RWPE1 (cell line): ENCODE results near the gene AP1S3.

Experiments
- CTCF ChIA-PET: fragments of 350-600 bp; sonication (Branson Sonifier 250); formaldehyde crosslinking; extraction: SDS; loops from one replicate; lab custom pipeline; 2021; lab: Yijun Ruan, JAX
- POLR2A ChIA-PET: fragments of 400-600 bp; formaldehyde crosslinking; extraction: SDS; loops from one replicate; lab custom pipeline; 2020; ENCODE audit warnings: antibody characterized with exemption; ENCODE audit not compliant: low non-redundant PET; lab: Yijun Ruan, JAX
- DNase-seq: peaks from one replicate; pipeline ENCODE4 v3.0.0; 2012; ENCODE audit warnings: low spot score
- H3K27ac ChIP-seq: fragments of 450-650 bp; 2 replicates; pipeline ENCODE4 v1.5.1; 2017
- TF ChIP-seq, protein P1 (sequence below): fragments of 450-650 bp; conservative IDR thresholded peaks from 2 replicates; pipeline ENCODE4 v1.5.1; 2017; ENCODE audit warnings: low read depth, mild to moderate bottlenecking

Gene AP1S3

DNA sequence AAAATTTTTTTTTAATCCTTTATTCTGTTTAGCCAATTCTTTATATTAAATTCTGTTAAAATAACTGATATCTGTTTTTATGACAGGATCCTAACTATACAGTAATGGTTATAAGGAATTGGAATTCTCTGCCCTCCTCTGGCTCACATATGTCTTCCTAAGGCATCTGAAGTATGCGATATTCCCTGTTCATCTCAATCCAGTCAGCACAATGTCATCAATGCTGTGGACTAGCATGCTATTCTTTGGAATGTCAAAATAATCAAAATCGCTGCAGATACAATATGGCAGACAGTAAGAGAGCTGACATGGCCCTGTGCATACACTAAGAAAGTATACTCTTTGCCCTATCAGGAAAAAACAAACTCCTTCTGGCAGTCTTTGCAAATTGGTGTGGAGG, 107.6 kb downstream of the AP1S3 start:
- ChIA-PET CTCF (interaction anchor here (0.7 kb wide), 1 partner anchor 49 kb away, joined by 4 read pairs; no protein-coding TSS in a partner anchor), POLR2A (no interaction called here)
- TF ChIP-seq, protein P1, sequence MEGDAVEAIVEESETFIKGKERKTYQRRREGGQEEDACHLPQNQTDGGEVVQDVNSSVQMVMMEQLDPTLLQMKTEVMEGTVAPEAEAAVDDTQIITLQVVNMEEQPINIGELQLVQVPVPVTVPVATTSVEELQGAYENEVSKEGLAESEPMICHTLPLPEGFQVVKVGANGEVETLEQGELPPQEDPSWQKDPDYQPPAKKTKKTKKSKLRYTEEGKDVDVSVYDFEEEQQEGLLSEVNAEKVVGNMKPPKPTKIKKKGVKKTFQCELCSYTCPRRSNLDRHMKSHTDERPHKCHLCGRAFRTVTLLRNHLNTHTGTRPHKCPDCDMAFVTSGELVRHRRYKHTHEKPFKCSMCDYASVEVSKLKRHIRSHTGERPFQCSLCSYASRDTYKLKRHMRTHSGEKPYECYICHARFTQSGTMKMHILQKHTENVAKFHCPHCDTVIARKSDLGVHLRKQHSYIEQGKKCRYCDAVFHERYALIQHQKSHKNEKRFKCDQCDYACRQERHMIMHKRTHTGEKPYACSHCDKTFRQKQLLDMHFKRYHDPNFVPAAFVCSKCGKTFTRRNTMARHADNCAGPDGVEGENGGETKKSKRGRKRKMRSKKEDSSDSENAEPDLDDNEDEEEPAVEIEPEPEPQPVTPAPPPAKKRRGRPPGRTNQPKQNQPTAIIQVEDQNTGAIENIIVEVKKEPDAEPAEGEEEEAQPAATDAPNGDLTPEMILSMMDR = no peak
- H3K27ac ChIP-seq = no peak overlapping the region
- no peak for DNase-seq

DNA sequence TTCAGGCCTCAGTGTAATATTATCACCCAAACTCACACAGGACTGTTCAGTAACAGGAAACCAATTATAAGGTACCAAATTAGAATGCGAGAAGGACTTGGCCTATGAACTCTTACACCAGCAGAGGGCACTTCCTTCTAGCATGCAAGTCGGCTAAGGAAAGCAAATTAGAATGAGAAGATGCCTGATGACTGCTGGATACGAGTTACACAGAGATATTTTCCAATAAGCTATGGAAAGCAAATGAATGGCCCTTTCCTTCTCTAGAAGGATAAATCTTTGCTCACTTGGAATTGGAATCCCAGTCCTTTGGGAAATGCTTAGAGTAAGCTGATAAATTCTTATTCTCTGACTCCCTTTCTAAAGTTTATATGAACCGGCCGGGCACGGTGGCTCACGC, 109.8 kb downstream of the AP1S3 start:
- ChIA-PET CTCF (interaction anchor here (0.6 to 1.5 kb wide), 6 partner anchors 8 to 72 kb away, joined by 3 to 4 read pairs (median 3); no protein-coding TSS in a partner anchor), POLR2A (interaction anchor here (0.5 kb wide), 1 partner anchor 51 kb away, joined by 3 read pairs; no protein-coding TSS in a partner anchor)
- TF ChIP-seq, protein P1 = peak; percentile 62
- DNase-seq = peak; percentile 44
- no peak overlapping the region for H3K27ac ChIP-seq

DNA sequence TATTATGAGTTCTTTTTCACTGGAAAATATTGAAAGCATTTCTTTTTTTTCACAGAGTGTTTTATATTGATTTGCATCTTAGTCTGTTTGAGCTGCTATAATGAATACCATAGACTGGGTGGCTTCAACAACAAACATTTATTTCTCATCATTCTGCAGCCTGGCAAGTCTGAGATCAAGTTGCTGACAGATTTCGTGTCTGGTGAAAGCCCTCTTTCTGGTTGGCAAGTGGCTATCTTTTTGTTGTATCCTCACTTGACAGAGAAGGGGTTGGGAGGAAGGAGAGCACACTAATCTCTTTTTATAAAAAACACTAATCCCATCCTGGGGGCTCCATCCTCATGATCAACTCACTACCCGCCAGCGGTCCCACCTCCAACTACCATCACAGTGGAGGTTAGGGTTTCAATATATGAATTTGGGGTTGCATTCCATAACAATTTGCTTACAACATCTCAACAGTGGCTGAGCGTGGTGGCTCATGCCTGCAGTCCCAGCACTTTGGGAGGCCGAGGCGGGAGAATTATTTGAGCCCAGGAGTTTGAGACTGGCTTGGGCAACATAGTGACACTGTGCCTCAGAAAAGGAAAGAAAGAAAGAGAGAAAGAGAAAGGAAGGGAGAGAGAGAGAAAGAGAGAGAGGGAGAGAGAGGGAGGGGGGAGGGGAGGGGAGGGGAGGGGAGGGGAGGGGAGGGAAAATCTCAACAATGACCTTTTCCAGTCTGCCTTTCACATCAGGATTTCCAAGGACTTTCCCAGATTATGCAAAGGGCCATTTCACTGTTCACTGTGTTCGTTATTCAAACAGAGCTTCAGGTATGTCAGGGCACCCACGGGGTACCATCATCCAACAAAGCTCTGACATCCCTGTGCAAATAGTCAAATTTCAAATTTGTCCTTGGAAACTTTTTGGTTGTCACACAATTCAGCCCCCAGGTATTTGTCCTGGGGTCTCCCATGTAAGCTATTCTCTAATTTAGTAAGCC, 111.1 kb downstream of the AP1S3 start:
- no peak for DNase-seq
- ChIA-PET CTCF (interaction anchor here (0.5 to 1.0 kb wide), 5 partner anchors 39 to 1398 kb away, joined by 3 to 6 read pairs (median 3); no protein-coding TSS in a partner anchor), POLR2A (interaction anchor here (0.6 kb wide), 1 partner anchor 52 kb away, joined by 6 read pairs; no protein-coding TSS in a partner anchor)
- TF ChIP-seq, protein P1 = no peak
- peak overlapping the region; percentile 72 for H3K27ac ChIP-seq

DNA sequence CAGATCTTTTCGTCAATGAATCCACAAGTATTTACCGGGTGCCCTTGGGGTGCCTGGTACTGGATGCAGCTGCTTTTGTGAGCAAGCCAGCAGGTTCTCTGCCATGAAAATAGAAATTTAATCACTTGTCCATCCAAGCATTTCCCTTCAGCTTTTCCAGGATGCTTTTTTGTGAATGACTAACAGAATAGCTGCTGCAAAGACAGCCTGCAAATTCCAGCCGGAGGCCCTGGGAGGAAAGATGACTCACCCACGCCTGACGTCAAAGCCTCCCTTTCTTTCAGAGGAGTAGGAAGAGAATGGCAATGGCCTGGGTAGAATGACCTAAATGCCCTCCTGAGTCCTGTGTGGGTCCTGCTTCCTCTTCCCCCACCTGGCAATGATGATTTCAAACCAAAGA, 111.9 kb downstream of the AP1S3 start:
- ChIA-PET POLR2A (no interaction called here), CTCF (interaction anchor here (0.6 to 1.0 kb wide), 2 partner anchors 40 to 72 kb away, joined by 3 read pairs; no protein-coding TSS in a partner anchor)
- H3K27ac ChIP-seq = peak overlapping the region; percentile 72
- DNase-seq = peak; percentile 96
- TF ChIP-seq, protein P1 = no peak

DNA sequence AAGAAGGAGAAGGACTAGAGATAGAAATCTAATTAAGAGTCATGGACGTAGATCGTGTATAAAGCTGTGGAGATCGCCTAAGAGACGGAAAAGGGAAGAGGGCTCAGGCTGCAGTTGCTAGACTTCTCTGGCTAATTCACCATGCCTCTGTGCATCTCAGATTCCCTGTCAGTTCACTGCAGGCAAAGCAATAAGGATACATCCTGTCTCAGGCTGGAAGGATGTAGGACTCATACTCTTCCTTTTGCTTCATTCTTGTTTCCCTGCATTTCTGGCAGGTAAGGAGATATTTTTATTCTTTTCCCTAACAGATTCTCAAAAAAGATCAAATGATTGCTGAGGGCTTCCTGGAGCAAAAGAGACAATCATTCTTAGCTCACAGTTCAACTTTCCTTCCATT, 112.5 kb downstream of the AP1S3 start:
- no peak overlapping the region for H3K27ac ChIP-seq
- POLR2A ChIA-PET = no interaction called here
- DNase-seq = no peak
- CTCF ChIA-PET = interaction anchor here (1.0 kb wide), 1 partner anchor 73 kb away, joined by 3 read pairs; no protein-coding TSS in a partner anchor
- TF ChIP-seq, protein P1 = no peak

DNA sequence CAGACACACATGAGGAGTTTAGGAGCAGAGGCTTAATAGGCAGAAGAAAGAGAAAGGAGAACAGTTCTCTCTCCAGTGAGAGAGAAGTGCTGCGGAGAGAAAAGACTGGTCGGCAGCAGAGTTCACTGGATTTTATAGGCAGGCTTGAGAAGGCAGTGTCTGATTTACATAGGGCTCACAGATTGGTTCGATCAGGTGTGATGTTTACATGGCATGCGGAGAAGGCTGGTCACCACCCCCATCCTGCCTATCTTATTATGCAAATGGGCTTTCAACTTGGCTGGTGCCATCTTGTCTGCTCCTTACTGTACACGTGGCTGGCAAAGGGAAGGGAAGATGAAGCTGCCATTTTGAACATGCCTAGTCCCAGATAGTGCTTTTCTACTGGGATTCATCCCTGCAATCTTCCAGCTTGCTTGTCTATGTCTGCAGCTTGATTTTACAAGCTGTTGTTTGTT, 113.4 kb downstream of the AP1S3 start:
- TF ChIP-seq, protein P1 = no peak
- POLR2A ChIA-PET = no interaction called here
- no peak for DNase-seq
- CTCF ChIA-PET = no interaction called here
- H3K27ac ChIP-seq = no peak overlapping the region; the same call in 1 of the 2 replicates
